ENCODE data around the gene TRIM2.

DNA sequence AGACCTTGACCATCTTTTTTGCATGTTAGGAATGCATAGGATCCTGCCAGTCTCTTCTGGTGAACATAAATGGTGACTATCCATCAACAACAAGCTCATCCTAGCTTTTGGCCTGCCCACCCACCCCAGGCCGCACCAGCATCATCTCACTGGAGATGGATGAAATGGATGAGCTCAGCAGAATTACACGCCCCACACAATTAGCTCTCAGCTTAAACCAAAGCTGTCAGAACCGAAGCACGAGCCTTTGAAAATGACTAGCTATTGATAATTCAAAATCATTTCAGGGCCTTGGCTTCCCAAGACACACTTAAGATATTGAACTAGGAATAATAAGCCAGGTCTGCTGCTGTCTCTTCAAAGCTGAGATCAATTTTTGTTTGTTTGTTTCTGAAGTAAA is 77.8 kb downstream of the TRIM2 start:
- no peak for TF ChIP-seq POLR2A (IDR thresholded peaks at IDR 0.05)
- TF ChIP-seq, protein P1, sequence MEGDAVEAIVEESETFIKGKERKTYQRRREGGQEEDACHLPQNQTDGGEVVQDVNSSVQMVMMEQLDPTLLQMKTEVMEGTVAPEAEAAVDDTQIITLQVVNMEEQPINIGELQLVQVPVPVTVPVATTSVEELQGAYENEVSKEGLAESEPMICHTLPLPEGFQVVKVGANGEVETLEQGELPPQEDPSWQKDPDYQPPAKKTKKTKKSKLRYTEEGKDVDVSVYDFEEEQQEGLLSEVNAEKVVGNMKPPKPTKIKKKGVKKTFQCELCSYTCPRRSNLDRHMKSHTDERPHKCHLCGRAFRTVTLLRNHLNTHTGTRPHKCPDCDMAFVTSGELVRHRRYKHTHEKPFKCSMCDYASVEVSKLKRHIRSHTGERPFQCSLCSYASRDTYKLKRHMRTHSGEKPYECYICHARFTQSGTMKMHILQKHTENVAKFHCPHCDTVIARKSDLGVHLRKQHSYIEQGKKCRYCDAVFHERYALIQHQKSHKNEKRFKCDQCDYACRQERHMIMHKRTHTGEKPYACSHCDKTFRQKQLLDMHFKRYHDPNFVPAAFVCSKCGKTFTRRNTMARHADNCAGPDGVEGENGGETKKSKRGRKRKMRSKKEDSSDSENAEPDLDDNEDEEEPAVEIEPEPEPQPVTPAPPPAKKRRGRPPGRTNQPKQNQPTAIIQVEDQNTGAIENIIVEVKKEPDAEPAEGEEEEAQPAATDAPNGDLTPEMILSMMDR (IDR thresholded peaks at IDR 0.05) = no peak

All from heart left ventricle (tissue), 13 donors.